OCI-M1 (cell line): Measurements from ENCODE around the gene GPR179.

Experiments used
- DNase-seq: peaks from one replicate; lab custom pipeline; 2025; lab: John Stamatoyannopoulos, UW

Gene GPR179, protein sequence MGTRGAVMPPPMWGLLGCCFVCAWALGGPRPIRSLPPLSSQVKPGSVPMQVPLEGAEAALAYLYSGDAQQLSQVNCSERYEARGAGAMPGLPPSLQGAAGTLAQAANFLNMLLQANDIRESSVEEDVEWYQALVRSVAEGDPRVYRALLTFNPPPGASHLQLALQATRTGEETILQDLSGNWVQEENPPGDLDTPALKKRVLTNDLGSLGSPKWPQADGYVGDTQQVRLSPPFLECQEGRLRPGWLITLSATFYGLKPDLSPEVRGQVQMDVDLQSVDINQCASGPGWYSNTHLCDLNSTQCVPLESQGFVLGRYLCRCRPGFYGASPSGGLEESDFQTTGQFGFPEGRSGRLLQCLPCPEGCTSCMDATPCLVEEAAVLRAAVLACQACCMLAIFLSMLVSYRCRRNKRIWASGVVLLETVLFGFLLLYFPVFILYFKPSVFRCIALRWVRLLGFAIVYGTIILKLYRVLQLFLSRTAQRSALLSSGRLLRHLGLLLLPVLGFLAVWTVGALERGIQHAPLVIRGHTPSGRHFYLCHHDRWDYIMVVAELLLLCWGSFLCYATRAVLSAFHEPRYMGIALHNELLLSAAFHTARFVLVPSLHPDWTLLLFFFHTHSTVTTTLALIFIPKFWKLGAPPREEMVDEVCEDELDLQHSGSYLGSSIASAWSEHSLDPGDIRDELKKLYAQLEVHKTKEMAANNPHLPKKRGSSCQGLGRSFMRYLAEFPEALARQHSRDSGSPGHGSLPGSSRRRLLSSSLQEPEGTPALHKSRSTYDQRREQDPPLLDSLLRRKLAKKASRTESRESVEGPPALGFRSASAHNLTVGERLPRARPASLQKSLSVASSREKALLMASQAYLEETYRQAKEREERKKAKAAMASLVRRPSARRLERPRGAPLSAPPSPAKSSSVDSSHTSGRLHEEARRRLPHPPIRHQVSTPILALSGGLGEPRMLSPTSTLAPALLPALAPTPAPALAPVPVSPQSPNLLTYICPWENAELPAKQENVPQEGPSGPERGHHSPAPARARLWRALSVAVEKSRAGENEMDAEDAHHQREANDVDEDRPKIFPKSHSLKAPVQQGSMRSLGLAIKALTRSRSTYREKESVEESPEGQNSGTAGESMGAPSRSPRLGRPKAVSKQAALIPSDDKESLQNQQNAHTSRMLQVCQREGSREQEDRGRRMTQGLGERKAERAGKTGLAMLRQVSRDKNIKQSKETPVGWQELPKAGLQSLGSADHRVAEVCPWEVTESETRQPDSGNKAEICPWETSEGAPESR (N-terminal part only)

DNA sequence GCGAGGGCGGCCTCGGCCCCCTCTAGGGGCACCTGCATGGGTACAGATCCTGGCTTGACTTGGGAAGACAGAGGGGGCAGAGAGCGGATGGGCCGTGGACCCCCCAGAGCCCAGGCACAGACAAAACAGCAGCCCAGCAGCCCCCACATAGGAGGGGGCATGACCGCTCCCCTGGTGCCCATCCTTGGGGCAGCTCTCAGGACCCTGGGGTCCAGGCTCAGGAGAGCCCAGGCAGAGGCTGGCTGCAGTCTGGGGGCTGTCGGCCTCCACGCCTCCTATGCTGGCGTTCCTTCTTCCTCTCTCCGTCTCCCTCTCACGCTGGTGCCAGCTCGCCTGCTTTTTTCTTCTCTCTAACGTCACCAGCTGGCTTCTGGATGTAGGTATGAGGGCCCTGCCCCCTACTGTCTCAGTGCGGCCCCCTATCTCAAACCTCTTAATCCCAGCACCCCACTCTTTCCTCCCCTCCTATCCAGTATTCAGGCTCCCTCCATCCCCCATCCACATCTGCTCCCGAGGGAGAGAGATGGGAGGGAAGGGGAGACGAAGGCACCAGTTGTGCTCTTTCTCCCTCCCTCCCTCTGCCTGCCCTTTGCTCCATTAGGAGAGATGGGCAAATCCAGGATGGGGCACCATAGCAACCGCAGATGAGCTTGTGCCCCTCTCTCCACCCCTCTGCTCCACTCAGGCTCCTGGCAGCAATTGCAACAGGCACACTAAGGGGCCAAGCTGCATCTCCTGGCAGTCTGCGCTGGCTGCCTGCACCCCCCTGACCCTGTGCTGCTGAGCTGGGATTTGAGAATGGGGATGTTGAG is at the start of gene GPR179:
Gene GPR179 (minus strand): TSS at position 349 of the 812 bp plus-strand sequence. CDS start 167 bp downstream, at position 182.
- no peak for DNase-seq

DNA sequence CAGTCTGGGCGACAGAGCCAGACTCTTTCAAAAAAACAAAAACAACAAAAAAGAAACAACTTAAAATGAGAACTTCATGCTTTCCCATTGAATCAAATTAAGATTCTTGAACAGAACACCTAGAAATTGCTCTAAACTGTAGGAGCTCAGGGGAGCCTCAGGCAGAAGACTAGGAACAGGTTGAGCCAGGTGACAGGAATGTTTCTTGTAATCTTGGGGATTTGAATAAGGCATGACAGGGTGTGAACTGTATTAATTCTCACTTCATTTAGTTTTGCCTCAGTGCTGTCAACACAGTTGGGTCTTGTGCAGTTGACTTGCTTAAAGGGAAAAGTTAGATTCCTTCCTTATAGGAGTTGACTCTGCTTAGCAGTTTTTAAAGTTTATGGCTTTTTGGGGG is 35.7 kb upstream of the GPR179 start:
- DNase-seq = no peak

DNA sequence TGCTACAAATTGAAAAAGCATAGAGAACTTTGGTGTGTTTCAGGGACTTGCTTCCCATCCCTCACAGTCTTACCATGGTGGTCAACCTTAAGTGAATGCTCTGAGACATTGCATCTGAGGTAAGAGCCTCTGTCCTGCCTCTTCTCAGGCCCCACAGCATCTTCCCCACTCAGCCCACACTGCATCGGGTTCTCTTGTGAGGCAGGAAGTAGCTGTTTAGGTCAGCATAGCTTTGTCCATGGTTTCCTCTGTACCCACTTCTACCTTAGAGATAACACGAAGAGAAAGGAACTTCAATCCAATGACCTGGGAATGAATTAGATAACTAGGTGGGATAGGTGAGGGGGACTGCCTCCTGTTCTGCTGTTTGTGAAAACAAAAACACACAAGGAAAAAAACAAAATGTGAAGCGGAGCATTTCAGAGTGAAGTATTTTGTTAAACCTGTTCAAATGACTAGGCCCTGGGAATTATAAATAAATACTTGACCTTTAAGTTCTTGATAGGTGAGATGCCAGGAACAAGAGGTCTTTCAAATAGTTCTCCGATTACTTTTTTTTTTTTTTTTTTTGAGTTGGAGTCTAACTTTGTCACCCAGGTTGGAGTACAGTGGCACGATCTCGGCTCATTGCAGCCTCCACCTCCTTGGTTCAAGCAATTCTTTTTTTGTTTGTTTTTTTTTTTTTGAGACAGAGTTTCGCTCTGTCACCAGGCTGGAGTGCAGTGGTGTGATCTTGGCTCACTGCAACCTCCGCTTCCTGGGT is 25.5 kb upstream of the GPR179 start:
- DNase-seq = no peak

DNA sequence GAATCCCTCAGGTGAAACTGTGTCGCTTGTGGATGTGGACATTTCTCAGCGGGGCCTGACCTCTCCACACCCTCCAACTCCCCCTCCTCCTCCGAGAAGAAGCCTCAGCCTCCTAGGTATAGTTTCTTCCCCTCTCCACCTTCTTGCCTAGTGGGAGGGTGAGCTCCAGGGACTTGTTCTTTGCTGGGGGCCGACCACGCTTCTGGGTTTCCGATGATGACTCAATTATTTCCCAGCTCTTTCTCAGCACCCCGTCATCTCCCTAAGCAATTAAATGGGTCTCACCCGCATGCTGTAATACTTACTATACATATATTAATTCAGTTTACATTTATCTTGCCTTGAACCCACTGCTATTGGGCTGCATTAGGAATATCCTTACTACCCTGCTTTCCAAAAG is 21.0 kb upstream of the GPR179 start:
- DNase-seq = no peak

DNA sequence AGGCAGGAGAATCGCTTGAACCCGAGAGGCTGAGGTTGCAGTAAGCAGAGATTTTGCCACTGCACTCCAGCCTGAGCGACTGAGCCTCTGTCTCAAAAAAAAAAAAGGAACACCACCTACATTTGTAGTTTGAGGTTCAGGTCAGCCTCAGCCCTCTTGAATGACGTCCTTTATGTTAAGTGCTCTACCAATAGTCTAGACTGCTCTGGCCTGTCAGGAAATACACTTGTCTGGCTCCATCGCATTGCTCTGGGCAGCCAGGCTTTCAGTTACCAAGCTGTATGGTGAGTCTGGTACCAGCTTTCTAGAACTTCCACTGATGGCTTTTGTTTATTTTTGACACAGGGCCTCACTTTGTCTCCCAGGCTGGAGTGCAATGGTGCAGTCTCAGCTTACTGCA is 19.3 kb upstream of the GPR179 start:
- DNase-seq = no peak

DNA sequence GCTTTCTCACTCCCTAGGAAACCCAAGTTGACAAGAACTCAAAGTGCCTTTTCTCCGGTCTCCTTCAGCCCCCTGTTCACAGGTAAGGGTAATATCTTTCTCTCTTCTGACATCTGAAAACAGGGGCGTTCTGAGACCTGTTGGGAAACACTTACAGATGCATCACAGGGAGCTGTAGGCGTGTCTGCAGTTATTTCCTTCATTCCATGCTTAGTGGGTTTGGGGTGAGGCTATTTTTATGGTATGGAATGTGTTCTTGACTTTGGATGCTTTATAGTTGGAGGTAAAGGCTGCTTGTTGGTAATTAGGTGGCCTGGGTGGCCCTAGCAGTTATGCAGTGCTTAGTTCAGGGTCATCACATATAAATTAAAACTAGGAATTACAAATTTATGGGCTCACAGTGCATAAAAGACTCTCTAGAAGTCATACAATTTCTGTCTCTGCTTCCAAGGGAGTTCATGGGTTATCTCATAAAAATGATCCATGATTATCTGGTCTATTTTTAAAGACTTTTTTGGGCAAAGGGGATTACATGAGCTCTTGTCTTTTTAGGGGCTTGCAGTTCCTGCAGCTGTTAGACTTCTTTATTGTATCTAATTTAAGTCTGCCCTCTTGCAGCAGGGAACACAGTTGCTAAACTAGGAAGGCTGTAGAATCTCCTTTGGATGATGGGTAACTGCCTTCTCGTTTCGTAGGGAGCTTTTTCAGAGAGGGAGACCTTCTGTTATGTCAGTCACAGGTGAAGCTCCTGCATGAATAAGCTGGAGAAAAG is 18.1 kb upstream of the GPR179 start:
- DNase-seq = no peak

DNA sequence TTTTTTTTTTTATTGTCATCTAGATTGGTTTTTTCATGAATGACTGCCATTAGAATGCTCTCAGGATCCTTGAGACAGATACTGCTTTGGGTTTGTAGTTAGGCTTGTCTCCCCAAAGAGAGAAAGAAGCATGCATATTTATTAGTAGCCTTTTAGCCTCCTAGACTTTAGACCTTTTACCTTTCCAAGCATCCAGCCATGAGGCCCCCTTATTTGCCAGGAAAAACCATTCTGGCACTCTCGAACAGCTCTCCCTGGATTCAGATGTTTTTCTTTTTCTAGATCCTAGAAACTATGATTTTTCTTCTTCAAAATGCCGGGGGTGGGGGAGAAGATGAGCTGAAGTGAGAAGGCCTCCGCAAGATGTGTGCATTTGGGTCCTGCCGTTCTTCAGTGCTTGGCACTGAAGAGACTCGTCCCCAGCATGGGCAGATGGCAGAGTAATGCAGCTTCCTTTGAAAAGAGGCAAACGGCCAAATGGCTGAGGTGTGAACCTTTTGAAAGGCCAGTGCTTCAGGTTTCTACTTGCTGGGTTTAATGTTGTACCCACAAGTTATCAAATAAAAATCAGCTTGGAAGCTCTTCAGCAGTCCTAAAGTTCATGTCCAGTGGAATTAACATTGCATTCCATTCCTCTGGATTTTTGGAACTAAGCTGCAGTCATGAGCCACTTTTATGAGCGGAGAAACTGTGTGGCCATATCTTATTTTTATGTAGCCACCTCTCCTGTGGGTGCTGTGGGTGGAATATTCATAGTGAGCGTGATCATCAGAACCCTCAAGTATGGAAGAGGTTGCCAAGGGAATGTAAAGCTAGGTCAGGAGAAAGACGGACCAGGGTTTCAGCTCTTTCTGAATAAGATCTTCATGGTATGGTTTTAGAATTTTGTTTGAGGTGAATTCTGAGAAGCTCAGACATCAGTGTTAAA is 15.1 kb upstream of the GPR179 start:
- DNase-seq = no peak

DNA sequence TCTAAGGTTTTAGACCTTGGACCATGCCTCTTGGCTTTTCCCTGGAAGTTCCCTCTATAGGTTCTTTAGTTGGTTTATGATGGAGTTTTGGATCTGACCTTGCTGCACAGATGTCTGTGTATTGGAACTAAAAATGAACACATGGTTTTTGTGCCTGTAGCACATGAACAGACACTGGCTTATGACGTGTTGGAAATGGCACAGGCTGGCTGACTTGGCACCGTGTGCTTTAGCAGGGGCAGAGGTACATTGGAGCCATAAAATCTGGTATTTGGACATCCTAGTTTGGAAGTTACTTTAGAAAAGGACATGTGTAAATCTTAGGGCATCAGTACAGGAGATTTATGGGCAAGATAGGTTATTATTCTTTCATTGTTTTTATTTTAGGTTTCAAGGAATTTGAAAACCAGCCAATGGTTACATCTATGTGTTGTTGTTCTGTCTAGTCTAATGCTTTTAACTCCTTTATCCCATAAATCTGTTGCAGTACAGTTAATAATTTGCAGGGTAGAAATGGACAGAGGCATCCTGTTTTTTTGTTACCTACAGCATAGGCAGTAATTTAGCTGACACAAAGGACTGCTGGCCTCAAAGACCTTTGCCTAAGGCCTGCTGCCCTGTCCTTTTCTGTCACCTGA is 13.8 kb upstream of the GPR179 start:
- DNase-seq = no peak

DNA sequence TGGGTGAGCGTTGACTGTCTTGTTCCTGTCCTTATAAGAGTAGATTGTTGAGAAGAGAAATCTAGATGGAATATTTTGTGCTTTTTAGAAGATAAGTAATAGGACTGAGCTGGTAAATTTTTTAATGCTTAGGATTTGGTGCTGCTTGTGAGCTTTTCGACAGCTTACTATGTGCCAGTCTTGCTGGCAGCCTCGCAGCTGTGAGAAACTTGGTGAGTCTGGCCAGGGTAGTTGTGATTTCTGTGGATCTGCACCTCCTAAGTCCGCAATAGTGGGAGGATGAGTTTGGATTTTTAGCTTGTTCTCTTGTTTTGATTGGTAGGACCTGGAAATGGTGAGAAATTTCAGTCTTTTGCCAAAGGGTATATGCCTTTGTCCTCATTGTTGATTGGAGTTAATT is 11.5 kb upstream of the GPR179 start:
- no peak for DNase-seq

DNA sequence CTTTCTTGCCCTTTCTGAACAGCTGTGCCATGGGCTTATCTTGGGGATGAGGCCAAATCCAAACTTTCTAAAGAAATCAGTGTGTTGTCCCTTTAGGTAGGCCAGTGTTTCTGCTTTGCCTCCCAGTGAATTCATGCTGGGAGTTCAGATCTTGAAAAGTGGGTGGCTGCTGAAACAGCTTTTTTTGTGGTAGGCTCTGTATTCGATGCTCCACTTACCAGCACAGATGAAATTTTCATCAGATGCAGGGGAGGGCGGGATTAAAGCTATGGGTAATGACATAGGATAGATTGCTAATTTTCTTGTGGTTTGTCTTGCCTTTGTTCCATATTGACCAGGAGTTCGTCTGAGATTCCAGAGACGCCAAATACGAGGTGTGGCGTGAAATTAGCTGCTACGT is 10.7 kb upstream of the GPR179 start:
- DNase-seq = no peak

DNA sequence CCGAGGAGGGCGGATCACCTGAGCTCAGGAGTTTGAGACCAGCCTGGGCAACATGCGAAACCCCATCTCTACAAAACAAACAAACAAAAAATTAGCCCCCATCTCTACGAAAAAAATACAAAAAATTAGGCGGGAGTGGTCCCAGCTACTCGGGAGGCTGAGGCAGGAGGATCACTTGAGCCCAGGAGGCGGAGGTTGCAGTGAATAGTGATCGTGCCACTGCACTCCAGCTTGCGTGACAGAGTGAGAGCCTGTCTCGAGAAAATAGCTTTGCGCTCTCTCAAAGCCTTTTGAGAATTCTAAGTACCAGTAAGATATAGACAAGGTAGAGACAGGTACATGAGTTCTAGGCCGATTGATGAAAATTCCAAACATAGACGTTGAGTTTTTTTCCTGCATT is 9.9 kb upstream of the GPR179 start:
- DNase-seq = no peak

DNA sequence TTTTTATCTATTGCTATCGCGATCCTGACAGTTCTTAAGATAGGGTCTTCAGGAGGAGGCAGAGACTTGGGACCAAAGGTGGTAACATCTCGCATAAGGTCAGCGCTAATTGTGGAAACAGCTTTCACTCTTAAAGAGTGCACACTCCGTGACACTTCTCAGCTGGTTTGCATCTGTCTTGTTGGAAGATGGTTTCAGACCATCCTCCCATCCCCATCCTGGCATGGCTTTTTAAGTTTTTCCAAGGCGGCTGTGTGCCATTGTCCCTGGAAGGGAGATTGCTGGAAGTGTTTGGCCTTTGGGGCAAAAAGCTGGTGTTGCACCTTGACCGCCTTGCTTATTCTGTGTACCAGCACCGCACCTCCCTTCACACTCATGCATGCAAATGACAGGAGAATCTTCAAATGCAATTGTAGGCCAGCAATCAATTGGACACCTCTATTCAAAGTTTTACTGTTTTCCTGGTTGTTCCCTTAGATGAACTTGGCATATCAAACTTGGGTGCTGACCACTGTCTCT is 9.4 kb upstream of the GPR179 start:
- no peak for DNase-seq

DNA sequence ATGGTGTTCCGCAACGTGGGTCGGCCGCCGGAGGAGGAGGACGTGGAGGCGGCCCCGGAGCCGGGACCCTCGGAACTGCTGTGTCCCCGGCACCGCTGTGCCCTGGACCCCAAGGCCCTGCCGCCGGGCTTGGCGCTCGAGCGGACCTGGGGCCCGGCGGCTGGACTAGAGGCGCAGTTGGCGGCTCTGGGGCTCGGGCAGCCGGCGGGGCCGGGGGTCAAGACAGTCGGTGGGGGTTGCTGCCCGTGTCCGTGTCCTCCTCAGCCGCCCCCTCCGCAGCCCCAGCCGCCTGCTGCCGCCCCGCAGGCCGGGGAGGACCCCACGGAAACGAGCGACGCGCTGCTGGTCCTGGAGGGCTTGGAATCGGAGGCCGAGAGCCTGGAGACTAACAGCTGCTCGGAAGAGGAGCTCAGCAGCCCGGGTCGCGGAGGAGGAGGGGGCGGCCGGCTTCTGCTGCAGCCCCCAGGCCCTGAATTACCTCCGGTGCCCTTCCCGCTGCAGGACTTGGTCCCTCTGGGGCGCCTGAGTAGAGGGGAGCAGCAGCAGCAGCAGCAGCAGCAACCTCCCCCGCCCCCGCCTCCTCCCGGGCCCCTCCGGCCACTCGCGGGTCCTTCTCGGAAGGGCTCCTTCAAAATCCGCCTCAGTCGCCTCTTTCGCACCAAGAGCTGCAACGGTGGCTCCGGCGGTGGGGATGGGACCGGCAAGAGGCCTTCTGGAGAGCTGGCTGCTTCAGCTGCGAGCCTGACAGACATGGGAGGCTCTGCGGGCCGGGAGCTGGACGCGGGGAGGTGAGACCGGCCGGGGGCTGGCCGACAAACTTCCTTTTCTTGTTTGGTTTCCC is 8.7 kb upstream of the GPR179 start:
- DNase-seq = peak; percentile 53

DNA sequence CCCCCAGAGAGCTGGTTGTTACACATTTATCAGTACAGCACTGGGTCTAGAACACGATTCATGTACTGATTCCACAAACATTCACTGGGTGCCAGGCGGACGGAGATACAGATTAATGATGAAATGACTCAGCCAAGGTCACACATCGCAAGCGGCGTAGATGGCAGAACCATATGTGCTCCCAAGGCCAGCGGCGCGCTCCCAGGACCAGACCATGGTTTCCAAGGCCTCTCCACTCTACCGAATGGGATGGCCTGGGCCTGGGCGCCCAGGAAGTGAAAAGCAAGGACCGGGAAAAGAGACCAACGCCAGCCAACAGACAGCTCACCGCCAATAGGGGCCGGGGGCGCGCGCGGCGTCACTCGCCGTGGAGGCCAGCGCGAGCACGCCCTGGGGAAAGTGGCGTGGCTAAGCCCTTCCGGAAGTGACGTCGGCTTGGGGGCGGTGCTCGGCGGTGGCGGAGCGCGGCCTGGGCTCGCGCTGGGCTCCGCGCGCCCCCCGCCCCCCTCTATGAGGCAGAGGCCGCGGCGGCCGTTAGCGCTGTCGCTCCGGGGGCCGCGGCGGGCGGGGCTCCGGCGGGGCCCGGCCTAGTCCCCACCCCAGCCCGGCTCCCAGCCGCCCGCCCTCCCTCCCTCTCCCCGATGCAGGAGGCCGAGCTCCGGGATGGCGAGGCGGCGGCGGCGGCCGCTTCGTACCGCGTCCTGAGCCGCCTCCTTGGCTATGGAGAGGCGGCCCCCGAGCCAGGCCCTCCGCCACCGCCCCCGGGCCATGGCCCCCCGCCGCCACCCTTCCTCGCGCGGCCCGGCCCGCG is 7.9 kb upstream of the GPR179 start, which contains the start of gene SOCS7:
Gene SOCS7 (plus strand): TSS at position 433 of the 811 bp plus-strand sequence. CDS start 209 bp downstream, at position 642.
- peak; percentile 92 for DNase-seq

DNA sequence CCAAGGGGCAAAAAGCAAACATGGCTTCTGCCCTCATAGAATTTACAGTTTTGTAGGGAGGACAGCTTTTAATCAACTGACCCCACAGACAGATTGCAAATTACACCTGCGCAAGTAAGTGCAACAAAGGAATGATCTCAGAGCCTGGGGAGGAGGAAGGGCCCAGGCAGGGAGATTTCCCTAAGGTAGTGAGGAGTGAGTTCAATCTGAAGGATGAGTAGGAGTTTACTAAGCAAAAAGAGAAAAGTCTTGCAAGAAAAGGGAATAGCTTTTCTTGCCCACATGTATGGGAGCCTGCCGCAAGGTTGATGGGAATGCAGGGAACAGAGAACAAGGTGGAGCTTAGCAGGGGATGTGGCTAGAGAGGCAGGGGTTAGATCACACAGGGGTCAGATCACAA is 6.3 kb upstream of the GPR179 start:
- DNase-seq = no peak

DNA sequence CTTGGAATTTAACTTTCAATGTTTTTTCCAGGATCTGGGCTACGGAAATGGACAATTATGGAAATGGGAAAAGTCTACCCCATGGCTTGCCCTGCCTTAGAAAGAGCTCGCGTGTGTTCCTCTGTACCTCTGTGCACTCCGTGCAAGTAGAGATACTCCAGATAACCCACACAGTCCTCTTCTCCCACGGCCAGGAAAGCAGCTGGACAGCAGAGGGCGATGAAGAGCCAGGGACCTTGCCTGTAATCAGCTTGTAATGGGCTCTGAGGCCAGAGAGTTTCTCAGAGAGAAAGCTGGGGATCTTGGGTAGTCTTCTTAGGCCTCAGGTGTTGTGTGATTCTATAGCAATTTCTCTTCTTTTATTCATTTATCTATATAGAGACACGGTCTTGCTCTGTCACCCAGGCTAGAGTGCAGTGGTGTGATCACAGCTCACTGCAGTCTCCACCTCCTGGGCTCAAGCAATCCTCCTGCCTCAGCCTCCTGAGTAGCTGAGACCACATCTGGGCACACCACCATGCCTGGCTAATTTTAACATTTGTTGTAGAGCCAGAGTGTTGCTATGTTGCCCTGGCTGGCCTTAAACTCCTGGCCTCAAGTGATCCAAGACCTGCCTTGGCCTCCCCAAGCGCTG is 5.5 kb upstream of the GPR179 start:
- peak; percentile 95 for DNase-seq
